ENCODE measurements around the gene ADAMTS7. TPM values are rescaled to one million over a fixed set of nuclear protein-coding genes. Genes with fewer than 3 reads are reported as not detected.

ADAMTS7 gene, protein sequence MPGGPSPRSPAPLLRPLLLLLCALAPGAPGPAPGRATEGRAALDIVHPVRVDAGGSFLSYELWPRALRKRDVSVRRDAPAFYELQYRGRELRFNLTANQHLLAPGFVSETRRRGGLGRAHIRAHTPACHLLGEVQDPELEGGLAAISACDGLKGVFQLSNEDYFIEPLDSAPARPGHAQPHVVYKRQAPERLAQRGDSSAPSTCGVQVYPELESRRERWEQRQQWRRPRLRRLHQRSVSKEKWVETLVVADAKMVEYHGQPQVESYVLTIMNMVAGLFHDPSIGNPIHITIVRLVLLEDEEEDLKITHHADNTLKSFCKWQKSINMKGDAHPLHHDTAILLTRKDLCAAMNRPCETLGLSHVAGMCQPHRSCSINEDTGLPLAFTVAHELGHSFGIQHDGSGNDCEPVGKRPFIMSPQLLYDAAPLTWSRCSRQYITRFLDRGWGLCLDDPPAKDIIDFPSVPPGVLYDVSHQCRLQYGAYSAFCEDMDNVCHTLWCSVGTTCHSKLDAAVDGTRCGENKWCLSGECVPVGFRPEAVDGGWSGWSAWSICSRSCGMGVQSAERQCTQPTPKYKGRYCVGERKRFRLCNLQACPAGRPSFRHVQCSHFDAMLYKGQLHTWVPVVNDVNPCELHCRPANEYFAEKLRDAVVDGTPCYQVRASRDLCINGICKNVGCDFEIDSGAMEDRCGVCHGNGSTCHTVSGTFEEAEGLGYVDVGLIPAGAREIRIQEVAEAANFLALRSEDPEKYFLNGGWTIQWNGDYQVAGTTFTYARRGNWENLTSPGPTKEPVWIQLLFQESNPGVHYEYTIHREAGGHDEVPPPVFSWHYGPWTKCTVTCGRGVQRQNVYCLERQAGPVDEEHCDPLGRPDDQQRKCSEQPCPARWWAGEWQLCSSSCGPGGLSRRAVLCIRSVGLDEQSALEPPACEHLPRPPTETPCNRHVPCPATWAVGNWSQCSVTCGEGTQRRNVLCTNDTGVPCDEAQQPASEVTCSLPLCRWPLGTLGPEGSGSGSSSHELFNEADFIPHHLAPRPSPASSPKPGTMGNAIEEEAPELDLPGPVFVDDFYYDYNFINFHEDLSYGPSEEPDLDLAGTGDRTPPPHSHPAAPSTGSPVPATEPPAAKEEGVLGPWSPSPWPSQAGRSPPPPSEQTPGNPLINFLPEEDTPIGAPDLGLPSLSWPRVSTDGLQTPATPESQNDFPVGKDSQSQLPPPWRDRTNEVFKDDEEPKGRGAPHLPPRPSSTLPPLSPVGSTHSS (N-terminal part only)
- 1.2 and 2.2 TPM in 2 replicates for total RNA-seq

GRCh38 chr15:78811124-78811824 lies at the start of gene ADAMTS7:
Gene ADAMTS7 (minus strand): TSS chr15:78811464. CDS start chr15:78811220, 244 bp downstream.

Other genes with a start within 250 kb of the ADAMTS7 start
- gene CHRNA5, start 245.9 kb downstream of the ADAMTS7 start, total RNA-seq = 1.6 and 5.1 TPM in 2 replicates
- gene CHRNA3, start 190.5 kb downstream of the ADAMTS7 start, total RNA-seq = not detected in 2 replicates
- gene CHRNB4, start 170.3 kb downstream of the ADAMTS7 start, total RNA-seq = not detected in 2 replicates
- 328 and 363 TPM in 2 replicates for gene MORF4L1, start 61.4 kb upstream of the ADAMTS7 start, total RNA-seq
- 66.4 and 102 TPM in 2 replicates for gene CTSH, start 133.6 kb upstream of the ADAMTS7 start, total RNA-seq

Measured in uterine smooth muscle cell (primary cell).